DMS53 (cell line): ENCODE results near the gene LRCOL1.
A peak's percentile ranks its signal among the peaks of the same experiment; 100 is the strongest.
"Not testable (repeated sequence)": the region's sequence is repeated elsewhere in the genome, so short reads cannot be mapped to it uniquely, and the experiment has no call there.

ENCODE experiments used
- DNase-seq: peaks from one replicate; lab custom pipeline; 2025; lab: John Stamatoyannopoulos, UW

Gene LRCOL1

GRCh38 chr12:132600048-132601032 lies 10.0 kb downstream of the LRCOL1 start:
- peak; percentile 91 for DNase-seq

GRCh38 chr12:132599502-132599901 lies 10.9 kb downstream of the LRCOL1 start:
- DNase-seq = not testable (repeated sequence)

GRCh38 chr12:132597333-132598316 lies 12.8 kb downstream of the LRCOL1 start:
- peak; percentile 87 for DNase-seq

DNA sequence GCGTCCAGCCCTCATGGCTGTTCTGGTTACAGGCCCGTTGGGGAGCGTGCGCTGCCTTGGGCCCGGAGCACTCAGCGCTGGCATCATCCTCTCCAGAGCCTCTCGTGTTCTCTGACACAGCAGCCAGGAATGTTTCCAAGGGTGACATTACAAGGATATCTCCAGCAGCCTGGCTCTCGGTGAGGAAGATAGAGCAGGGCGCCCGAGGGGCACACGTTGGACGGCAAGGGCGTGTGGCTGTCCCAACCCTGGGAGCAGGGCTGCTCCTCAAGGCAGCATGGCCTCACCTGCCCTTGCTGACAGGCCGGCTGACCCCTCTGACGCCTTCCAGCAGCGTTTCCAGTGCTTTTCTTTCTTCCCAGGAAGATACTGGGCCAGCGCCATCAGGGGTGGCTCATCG lies 14.4 kb downstream of the LRCOL1 start:
- DNase-seq = peak; percentile 85

- no peak for DNase-seq
Observed at GRCh38 chr12:132595183-132595582, 15.2 kb downstream of the LRCOL1 start.

GRCh38 chr12:132593938-132594358 lies 16.4 kb downstream of the LRCOL1 start:
- peak; percentile 99 for DNase-seq

DNA sequence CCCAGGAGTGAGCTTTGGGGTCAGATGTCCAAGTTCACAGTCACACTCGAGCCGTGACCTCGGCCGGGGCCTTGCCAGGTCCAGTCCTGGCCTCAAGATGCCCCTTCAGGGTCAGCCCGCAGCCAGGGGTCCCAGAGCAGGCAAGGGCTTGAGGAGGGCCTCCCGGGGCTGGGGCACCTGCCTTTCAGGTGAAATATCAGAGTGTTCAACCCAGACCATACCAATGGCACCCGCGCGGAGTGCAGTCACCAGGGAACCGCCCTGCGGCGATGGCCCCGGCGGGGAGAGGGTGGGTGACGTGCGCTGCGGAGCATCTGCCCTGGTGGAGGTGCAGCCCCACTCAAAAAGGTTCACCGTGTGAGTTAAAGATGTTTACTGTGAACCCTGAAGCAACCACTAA lies 16.9 kb downstream of the LRCOL1 start:
- DNase-seq = peak; percentile 75

- no peak for DNase-seq
Observed at GRCh38 chr12:132593071-132593470, 17.3 kb downstream of the LRCOL1 start.

- no peak for DNase-seq
Observed at GRCh38 chr12:132592282-132592970, 18.0 kb downstream of the LRCOL1 start.

DNA sequence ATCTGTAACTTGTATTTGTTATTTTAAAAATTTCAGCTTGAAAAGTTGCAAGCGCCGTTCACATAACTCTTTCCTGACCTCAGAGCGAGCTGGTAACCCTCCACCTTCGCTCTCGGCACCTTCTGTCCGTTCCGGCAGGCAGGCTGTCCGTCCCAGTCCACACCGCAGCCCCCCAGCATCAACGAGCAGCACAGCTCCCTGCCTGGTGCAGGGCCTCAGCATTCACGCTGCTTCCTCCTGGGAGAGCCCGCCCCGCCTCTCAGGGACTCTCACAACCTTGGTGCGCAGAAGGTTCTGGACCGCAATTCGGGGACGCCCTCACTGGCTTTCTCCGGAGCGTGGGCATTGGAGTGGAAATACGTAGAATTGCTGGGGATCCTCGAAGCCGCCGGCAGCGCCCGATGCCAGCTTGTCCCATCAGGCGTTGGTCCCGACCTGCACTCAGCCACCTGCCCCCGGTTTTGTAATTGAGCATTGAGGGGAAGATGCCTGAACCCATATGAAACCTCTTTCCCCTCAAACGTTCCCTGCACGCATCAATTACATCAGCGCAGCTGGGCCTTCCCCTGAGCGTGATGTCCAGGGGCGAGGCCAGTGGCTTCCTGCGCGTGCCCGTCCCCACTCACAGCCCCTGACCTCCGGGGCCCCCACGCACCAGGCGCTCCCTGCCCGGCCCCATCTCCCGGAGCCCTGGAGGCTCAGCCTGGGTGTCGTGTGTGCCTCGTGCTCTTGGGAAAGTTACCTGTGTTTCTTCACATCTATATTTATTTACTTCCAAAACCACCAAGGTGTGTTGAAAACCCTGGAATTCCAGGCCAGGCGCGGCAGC lies 19.1 kb downstream of the LRCOL1 start:
- DNase-seq = no peak

- no peak for DNase-seq
Observed at GRCh38 chr12:132588821-132589669, 21.3 kb downstream of the LRCOL1 start.

GRCh38 chr12:132588319-132588718 lies 22.1 kb downstream of the LRCOL1 start:
- DNase-seq = no peak

DNA sequence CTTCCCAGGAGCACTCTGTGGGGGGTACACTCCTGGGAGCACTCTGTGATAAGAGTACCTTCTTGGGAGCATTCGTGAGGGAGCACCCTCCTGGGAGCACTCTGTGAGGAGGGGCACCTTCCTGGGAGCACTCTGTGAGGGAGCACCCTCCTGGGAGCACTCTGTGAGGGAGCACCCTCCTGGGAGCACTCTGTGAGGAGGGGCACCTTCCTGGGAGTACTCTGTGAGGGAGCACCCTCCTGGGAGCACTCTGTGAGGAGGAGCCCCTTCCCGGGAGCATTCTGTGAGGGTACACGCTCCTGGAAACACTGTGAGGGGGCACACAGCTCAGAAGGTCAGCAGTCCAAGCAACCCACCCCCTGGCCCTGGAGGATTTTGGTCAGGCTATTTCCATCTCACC lies 22.6 kb downstream of the LRCOL1 start:
- DNase-seq = no peak

DNA sequence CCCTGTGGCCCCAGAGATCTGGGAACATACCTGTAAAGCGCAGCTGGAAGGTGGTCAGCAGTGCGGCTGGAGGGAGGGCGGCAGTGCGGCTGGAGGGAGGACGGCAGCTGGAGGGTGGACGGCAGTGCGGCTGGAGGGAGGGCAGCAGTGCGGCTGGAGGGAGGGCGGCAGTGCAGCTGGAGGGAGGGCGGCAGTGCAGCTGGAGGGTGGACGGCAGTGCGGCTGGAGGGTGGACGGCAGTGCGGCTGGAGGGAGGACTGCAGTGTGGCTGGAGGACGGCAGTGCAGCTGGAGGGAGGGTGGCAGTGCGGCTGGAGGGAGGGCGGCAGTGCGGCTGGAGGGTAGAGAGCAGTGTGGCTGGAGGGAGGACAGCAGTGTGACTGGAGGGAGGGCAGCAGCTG lies 23.5 kb downstream of the LRCOL1 start:
- DNase-seq = no peak

DNA sequence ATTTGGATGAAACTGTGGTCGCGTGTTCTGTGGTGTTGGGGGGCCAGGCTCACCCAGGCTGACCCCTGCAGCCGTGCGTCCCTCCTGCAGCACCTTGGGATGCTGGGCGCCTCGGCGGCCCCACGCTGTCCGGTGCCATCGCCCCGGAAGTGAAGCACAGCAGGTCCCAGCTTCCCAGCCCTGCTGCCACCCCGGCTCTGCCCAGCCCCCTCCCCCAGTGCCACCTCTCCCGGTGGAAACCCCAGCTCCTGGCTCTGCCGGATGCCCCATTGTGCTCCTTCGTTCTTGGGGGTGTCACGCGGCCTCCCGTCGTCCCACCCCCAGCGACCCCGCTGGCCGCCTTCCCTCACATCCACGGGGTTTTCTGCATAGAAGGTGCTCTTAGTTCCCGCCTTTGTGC lies 25.2 kb downstream of the LRCOL1 start:
- no peak for DNase-seq

DNA sequence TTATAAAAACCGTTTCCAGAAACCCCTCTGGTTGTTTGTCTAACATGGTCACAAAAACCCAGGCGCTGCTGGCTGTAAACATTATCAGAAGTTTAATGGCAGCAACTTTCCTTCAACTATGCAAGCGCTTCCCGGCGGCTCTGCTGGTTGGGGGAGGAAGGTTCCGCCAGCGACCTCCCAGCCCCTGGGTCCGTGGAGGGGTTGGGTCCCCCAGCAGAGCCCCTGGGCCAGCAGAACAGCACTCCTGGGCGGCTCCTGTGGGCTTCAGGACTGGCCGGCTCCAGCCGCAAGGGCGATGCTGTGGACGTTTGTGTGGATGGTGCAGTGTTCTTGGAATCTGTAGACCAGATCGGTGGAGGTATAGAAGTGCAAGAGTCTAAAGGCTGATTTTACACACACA lies 26.0 kb downstream of the LRCOL1 start:
- DNase-seq = no peak

DNA sequence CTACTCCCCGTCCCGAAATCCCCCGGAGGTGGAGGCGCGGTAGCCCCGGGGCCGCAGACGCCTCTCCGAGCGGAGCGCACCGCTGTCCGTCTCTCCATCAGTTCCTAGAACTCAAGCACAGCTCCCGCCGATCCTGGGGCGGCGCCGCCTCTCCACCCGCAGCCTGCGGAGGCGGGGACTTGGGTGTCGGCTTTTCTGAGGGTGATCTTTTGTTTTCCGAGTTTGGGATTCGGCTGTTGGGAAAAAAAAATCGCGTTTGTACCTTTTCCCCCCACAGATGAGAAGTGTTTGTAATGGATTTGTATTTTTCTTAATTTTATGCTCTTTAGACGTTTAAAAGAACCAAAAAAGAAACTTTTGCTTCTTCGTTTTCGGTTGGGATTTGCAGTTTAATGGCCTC lies 26.6 kb downstream of the LRCOL1 start:
- no peak for DNase-seq

- no peak for DNase-seq
Observed at GRCh38 chr12:132583411-132583710, 27.0 kb downstream of the LRCOL1 start.

DNA sequence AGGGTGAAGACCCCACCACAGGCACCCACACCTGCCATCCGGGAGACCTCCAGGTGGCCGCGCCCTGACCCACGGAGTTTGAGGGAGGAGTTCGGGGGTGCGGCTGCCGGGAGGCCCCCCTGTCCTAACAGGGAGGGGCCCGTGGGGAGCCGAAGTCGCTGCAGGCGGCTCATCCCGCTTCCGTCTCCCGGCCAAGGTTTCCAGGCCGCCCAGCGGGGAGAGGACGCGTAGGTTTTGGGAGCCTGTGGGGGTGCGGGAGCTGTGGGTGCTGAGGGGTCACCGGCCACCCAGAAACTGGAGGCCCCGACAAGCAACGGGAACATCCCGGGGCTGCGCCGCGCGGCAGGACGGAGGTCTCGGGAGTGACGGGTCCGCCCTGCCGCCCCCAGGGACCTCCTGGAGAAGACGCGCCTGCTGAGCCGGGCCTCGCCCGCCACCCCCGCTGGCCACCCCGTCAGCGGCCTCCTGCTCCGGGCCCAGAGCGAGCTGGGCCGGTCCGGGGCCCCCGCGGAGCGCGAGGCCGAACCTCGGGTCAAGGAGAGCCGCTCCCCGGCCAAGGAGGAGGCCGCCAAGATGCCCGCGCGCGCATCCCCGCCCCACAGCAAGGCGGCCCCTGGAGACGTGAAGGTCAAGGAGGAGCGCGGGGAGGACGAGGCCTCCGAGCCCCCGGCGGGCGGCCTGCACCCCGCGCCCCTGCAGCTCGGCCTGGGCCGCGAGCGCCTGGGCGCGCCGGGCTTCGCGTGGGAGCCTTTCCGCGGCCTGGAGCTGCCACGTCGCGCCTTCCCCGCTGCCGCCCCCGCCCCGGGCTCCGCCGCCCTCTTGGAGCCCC lies 27.6 kb downstream of the LRCOL1 start:
- DNase-seq = no peak
